NB4 (cell line): ENCODE data around the gene NPDC1.

ENCODE experiments used
- DNase-seq: peaks from one replicate; pipeline ENCODE4 v3.0.0; 2010; ENCODE audit warnings: low read depth
- H3K4me3 ChIP-seq: one replicate; pipeline ENCODE4 v1.5.1; 2011; ENCODE audit warnings: mild to moderate bottlenecking, low read depth, low read length, moderate library complexity
- MAX ChIP-seq: IDR thresholded peaks from 2 replicates; pipeline ENCODE4 v1.6.1; 2011; ENCODE audit warnings: low read depth, low read length
- MYC ChIP-seq: IDR thresholded peaks from 2 replicates; pipeline ENCODE4 v1.6.1; 2011; ENCODE audit warnings: low read depth, low read length
- POLR2A ChIP-seq: IDR thresholded peaks from 2 replicates; pipeline ENCODE4 v1.6.1; 2011; ENCODE audit warnings: mild to moderate bottlenecking; ENCODE audit not compliant: insufficient read length; ENCODE audit errors: extremely low read depth
- TF ChIP-seq, protein P1 (sequence below): IDR thresholded peaks from one replicate; pipeline ENCODE4 v1.5.1; 2012; ENCODE audit warnings: low read depth, low read length

NPDC1 gene

GRCh38 chr9:137028263-137029057, 17.5 kb downstream of the NPDC1 start:
- peak; percentile 90 for DNase-seq

DNA sequence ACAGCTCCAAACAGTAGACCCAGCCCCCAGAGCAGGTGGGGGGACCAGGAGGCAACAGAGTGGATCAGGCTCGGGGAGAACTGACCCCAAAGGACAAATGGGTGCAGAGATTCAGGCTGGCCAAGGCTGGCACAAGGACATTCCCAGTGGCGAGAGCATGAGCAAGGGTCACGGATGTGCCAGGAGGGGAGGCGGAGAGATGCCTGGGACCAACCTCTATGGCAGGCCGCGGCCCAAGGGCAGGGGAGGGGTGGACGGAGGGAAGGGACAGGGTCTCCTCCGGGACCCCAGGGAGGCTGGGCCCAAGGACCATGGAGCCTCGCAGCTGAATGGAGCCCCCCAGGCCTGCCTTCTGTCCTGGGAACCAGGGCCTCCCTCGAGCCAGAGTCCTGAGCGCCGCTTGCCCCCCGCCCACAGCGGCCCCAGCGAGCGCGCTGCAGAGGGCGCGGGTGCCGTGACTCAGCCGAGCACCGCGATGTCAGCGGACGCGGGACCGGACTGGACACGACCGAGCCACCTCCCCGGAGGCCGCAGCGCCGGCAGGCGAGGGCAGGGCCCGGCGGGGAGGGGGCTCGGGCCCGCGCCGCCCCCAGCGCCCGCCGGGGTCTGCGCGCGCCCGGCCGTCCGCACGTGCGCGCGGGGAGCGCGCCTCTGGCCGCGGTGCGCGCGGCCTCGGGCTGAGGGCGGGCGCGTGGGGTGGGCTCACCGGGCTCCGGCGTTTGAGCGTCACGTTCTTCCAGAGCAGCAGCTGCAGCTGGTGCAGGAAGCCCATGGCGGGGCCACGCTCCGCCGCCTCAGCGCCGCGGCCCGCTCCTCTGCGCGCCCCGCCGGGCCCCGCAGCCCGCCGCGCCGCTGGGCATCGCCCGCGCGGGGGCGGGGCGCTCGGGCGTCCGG, 18.4 kb downstream of the NPDC1 start, which contains the start of gene ABCA2:
Gene ABCA2, minus strand, starts transcription at position 869 of the 894 bp plus-strand sequence. Its CDS starts 97 bp downstream, at position 772.
- peak; percentile 50 for DNase-seq
- no peak for TF ChIP-seq POLR2A
- TF ChIP-seq, protein P1, sequence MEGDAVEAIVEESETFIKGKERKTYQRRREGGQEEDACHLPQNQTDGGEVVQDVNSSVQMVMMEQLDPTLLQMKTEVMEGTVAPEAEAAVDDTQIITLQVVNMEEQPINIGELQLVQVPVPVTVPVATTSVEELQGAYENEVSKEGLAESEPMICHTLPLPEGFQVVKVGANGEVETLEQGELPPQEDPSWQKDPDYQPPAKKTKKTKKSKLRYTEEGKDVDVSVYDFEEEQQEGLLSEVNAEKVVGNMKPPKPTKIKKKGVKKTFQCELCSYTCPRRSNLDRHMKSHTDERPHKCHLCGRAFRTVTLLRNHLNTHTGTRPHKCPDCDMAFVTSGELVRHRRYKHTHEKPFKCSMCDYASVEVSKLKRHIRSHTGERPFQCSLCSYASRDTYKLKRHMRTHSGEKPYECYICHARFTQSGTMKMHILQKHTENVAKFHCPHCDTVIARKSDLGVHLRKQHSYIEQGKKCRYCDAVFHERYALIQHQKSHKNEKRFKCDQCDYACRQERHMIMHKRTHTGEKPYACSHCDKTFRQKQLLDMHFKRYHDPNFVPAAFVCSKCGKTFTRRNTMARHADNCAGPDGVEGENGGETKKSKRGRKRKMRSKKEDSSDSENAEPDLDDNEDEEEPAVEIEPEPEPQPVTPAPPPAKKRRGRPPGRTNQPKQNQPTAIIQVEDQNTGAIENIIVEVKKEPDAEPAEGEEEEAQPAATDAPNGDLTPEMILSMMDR, result no peak
- no peak for TF ChIP-seq MAX
- no peak for TF ChIP-seq MYC

More at GRCh38 chr9:137028263-137029057, 17.5 kb downstream of the NPDC1 start:
- peak overlapping the region; percentile 64 for H3K4me3 ChIP-seq
- TF ChIP-seq, protein P1, result peak; percentile 71
- peak; percentile 45; the same call in 1 of the 2 replicates for TF ChIP-seq MYC
- TF ChIP-seq POLR2A, result peak; percentile 10
- 0 out of 2 replicates have a peak, but pooled peaks have one; percentile 30 for TF ChIP-seq MAX

GRCh38 chr9:137026828-137027227, 19.1 kb downstream of the NPDC1 start:
- peak overlapping the region; percentile 85 for H3K4me3 ChIP-seq
- peak; percentile 37 for DNase-seq
- TF ChIP-seq MAX (no peak), MYC (no peak)

More for the DNA sequence above, 18.4 kb downstream of the NPDC1 start, which contains the start of gene ABCA2:
- peak within 1 kb of the TSS; percentile 85 for H3K4me3 ChIP-seq

DNA sequence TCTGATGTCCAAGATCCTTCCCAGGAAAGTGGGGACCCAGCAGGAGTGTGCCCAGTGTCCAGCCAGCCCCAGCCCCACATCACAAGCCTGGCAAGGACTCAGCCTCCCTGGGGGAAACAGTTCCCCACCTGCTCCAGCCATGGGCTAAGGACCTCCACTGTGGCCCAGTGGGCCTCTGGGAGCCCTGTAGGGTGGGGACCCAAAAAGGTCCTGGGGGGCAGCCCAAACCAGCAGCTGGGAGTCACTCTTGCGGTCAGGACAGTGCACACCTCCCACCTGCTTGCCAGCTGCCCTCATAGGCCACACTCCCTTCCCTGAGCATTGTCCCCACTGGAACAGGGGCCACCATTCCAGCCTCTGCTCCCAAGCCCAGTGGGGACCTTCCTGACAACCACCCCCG, 19.6 kb downstream of the NPDC1 start:
- H3K4me3 ChIP-seq, result peak overlapping the region; percentile 85
- no peak for TF ChIP-seq MAX
- TF ChIP-seq MYC, result no peak
- TF ChIP-seq POLR2A, result no peak

GRCh38 chr9:137025517-137025966, 20.4 kb downstream of the NPDC1 start:
- no peak overlapping the region for H3K4me3 ChIP-seq
- no peak for DNase-seq
- TF ChIP-seq MYC, result no peak

More for the DNA sequence above, 19.6 kb downstream of the NPDC1 start:
- DNase-seq, result no peak

DNA sequence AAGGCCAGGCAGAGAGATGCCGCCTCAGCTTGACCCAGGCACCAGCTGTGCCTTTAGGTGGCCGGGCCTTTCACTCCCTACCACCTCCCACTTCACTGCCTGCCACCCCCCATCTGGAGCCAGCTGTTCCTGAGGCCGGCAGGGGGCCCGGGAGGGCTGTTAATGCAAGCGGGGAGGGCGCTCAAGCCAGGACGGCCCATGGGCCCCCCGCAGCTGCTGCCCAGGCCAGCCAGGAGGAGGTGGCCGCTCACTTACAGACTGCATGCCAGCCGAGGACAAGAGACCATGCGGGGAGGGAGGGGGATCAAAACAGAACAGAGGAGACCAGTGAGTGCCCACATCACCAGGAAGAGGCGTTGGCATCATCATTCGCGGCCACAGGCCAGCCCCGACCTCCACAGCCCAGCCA, 22.4 kb downstream of the NPDC1 start:
- DNase-seq, result no peak
- H3K4me3 ChIP-seq, result no peak overlapping the region
- TF ChIP-seq POLR2A (no peak), MYC (no peak), MAX (no peak)
- TF ChIP-seq, protein P1, result no peak
